NCI-H345 (cell line): ENCODE data around the gene SUZ12.
A peak's percentile ranks its signal among the peaks of the same experiment; 100 is the strongest.
"Not testable (repeated sequence)": the region's sequence is repeated elsewhere in the genome, so short reads cannot be mapped to it uniquely, and the experiment has no call there.

Experiments
- DNase-seq: peaks from one replicate; lab custom pipeline; 2025; lab: John Stamatoyannopoulos, UW

SUZ12 gene

DNA sequence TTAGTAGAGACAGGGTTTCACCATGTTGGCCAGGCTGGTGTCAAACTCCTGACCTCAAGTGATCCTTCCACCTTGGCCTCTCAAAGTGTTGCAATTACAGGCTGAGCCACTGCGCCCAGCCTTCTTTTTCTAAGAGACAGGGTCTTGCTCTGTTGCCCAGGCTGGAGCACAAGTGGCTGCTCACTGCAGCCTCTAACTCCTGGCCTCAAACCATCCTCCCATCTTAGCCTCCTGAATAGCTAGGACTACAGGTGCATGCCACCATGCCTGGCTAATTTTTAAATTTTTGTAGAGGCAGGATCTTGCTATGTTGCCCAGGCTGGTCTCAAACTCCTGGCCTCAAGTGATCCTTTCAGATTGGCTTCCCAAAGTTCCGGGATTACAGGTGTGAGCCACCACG lies 15.1 kb downstream of the SUZ12 start:
- not testable (repeated sequence) for DNase-seq

- not testable (repeated sequence) for DNase-seq
Observed at GRCh38 chr17:31964131-31964530, 27.3 kb downstream of the SUZ12 start.

- no peak for DNase-seq
Observed at GRCh38 chr17:31967648-31968047, 30.8 kb downstream of the SUZ12 start.

- not testable (repeated sequence) for DNase-seq
Observed at GRCh38 chr17:31970416-31970815, 33.6 kb downstream of the SUZ12 start.

DNA sequence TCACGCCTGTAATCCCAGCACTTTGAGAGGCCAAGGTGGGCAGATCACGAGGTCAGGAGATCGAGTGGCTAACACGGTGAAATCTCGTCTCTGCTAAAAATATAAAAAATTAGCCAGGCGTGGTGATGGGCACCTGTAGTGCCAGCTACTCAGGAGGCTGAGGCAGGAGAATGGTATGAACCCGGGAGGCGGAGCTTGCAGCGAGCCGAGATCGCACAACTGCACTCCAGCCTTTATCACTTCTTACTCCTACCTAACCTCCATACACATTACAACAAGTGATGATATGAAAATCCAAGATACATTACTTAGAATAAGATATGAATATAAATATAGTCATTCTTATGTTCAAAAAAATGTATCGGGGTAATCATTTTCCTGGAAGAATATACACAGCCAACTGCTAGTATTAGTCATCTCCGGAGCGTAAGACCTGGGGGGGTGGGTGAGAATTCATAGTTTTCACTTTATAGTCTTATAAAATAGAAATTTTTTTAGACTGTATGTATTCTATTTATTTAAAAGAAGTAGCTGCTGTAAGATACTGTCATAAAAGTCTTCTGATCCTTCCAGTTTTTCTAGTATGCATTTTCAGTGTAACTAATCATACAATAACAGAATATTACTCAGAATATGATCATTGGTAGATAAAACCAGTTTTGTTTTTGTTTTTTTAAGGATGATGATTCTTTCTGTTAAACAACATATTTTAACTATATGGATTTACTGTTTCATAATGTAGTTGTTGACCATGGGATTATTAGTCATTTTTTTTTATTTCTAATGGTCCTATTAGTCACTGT lies 37.7 kb downstream of the SUZ12 start:
- not testable (repeated sequence) for DNase-seq

DNA sequence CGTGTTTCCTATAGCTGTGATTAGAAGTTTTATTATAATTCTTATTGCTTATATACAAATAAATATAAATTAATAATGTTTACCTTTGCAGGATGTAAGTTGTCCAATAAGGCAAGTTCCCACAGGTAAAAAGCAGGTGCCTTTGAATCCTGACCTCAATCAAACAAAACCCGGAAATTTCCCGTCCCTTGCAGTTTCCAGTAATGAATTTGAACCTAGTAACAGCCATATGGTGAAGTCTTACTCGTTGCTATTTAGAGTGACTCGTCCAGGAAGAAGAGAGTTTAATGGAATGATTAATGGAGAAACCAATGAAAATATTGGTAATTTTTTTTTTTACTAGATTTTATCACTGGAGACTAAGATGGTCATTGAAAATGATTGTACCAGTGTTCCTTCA lies 38.6 kb downstream of the SUZ12 start:
- DNase-seq, result not testable (repeated sequence)

DNA sequence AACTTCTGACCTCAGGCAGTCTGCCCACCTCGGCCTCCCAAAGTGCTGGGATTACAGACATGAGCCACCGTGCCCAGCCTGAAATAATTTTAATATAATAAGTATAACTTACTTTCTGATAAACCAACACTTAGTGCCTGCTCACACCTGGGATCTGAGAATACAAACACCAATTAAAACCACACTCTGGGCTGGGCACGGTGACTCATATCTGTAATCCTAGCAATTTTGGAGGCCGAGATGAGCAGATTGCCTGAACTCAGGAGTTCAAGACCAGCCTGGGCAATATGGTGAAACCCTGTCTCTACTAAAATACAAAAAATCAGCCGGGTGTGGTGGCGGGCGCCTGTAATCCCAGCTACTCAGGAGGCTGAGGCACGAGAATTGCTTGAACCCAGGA lies 55.0 kb downstream of the SUZ12 start:
- DNase-seq, result not testable (repeated sequence)

DNA sequence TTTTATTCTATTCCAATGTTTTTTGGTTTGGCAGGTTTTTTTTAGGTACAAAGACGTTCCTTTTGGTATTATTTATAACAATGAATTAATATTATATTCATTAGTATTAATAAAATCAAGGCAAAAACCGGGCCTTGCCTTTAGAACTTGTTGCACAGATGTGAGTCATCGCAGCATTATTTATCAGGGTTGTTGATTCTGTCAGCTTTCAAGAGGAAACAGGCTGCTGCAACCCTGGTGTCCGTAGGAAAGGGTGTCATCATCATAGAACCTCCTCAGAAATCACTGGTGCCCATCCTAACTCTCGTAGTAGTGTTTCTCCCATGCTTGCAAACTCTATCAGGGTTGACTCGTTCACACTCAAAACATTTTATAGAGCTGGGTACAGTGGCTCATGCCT lies 60.2 kb downstream of the SUZ12 start:
- DNase-seq, result no peak

- DNase-seq, result peak; percentile 85
Observed at GRCh38 chr17:32006957-32007462, 70.2 kb downstream of the SUZ12 start, which contains the start of gene LRRC37B. LRRC37B (plus strand) TSS chr17:32007383; CDS start chr17:32021393, 14,010 bp downstream.

DNA sequence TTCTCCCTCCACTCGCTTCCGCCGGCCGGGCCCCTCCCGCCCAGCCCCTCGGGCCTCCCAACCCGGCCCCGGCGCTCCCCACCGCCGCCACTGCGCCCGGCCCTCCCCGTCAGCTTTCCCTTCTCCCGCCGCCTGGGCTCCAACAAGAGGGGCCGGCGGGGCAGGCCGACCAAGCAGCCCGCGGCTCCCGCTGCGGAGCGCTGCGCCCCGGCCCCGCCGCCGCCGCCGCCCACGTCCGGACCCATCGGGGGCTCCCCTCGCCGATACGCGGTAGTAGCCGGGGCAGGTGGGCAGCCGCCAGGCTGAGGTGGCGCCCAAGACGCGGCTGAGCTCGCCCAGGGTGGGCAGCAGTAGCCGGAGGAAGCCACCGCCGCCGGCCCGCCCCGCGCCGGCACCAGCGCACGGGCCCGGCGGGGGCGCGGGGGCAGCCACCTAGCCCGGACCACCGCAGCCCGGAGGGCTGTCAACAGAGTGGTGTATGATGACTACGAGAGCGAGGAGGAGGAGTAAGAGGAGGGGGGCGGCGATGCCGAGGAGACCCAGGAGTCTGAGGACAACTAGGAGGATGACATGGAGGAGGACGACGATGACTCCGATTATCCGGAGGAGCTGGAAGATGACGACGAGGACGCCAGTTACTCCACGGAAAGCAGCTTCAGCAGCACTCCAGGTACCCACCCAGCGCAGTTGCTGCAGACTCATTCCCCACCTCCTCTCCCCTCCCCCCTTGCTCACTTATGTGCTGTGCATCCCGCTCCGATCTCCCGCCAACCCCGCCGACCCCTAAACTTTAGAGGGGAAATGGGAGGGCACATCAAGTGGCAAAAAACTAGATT lies 70.9 kb downstream of the SUZ12 start:
- DNase-seq, result peak; percentile 30

DNA sequence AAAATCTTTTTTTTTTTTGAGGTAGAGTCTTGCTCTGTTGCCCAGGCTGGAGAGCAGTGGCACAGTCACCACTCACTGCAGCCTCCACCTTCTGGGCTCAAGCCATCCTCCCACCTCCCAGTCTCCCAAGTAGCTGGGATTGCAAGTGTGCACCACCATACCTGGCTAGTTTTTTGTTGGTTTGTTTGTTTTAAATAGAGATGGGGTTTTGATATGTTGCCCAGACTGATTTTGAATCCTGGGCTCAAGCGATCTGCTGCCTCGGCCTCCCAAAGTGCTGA lies 72.4 kb downstream of the SUZ12 start:
- no peak for DNase-seq

DNA sequence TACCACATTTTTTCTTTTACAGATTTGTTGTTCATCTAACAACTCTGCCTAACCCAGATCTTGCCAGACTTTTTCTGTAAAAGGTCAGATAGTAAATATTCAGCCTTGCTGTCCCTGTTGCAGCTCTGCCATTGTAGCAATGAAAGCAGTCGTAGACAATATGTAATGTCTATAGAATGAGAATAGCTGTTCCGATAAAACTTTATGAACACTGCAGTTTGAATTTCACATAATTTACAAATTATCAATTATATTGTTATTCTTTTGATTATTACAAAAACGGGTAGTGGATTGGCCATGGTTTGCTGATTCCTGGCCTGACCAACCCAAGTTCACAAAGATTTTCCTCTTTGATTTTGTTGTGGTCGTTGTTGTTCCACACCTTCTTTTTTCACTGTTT lies 73.3 kb downstream of the SUZ12 start:
- DNase-seq, result no peak

DNA sequence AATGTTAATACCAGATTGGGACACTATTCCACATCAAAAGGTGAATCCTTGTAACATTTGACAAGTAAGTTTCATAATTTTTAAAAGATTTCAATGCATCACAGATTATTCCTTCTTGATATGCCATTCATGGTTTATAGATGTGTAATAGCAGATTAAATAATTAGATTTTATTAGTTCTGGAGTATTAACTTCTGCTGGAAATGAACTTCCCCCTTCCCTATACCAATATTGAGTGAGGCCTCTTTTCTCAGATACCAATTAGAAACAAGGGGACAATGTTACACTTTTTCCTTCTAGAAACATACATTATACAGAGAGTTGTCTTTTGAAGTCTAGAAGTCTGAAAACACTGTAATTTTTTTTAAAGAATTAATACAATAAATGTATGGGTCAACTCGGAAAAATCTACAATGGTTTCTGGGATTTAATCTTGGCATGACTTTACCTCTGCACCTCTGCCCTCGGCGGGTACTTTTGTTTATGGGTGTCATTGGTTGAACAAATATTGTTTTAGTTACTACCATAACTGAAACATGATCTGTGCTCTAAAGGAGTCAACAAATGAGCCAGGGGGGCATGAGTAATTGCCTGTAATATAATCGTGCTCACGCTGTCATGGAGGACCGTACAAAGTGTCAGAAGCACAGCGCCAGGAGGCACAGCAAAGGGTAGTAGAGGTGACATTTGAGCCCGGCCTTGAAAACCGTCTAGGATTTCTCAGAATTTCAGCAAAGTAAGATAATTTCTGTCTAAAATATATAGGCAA lies 78.6 kb downstream of the SUZ12 start:
- peak; percentile 87 for DNase-seq

GRCh38 chr17:32016231-32016630 lies 79.4 kb downstream of the SUZ12 start:
- DNase-seq, result no peak

GRCh38 chr17:32019228-32019627 lies 82.4 kb downstream of the SUZ12 start:
- peak; percentile 28 for DNase-seq

GRCh38 chr17:32020943-32021614 lies 84.3 kb downstream of the SUZ12 start:
- DNase-seq, result no peak

- DNase-seq, result no peak
Observed at GRCh38 chr17:32021615-32021955, 84.8 kb downstream of the SUZ12 start.

DNA sequence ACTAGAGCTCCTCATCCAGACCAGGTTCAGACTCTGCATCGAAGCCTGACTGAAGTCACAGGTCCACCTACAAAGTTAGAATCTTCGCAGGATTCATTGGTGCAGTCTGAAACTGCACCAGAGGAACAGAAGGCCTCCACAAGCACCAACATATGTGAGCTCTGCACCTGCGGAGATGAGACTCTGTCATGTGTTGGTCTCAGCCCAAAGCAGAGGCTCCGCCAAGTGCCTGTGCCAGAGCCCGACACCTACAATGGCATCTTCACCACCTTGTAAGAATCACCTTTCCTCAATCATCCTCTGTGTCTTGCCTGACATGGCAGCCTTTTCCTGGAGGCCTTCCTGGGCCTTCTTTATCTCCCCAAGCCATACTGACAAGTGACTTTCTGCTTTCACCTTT lies 85.7 kb downstream of the SUZ12 start:
- DNase-seq, result not testable (repeated sequence)

GRCh38 chr17:32027271-32027670 lies 90.5 kb downstream of the SUZ12 start:
- not testable (repeated sequence) for DNase-seq

DNA sequence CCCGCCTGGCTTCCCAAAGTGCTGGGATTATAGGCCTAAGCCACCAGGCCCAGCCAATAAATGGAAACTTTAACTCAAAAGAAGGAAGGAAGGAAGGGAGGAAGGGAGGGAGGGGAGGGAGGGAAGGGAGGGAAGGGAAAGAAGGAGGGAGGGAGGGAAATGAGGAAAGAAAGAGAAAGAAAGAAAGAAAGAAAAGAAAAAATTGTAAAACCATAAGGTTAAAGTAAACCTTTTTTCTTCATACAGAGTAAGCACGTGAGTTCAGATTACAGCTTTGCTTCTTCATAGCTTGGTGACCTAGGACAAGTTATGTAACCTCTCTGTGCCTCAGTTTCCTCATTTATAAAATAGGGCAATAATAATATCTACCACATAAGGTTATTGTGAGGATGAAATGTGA lies 96.4 kb downstream of the SUZ12 start:
- DNase-seq, result no peak

DNA sequence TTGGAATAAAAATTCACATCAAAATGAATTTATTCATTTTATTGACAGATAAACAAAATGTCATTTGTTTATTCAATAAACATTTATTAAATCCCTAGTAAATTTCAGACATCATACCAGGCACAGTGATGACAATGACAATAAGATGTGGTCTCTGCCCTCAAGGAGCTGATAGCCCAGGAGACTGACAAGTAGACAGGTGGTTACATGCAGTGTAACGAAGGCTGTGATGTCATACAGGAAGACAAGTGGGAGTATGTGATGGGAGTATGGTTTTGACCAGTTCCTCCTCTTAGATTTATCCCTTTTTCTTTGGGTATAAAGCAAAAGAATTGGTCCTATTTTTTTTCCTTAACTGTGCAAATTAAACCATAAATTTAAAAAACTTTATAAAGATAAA lies 97.0 kb downstream of the SUZ12 start:
- not testable (repeated sequence) for DNase-seq

GRCh38 chr17:32040246-32040645 lies 103.4 kb downstream of the SUZ12 start:
- not testable (repeated sequence) for DNase-seq
